GM21825 (cell line): ENCODE data around the gene FBXL17.

Source experiments
- ATAC-seq: cut with Tn5 transposase; IDR thresholded peaks from one replicate; pipeline ENCODE4 v1.9.1; 2021; ENCODE audit warnings: mild to moderate bottlenecking, moderate library complexity; ENCODE audit not compliant: unreplicated experiment

Gene FBXL17

DNA sequence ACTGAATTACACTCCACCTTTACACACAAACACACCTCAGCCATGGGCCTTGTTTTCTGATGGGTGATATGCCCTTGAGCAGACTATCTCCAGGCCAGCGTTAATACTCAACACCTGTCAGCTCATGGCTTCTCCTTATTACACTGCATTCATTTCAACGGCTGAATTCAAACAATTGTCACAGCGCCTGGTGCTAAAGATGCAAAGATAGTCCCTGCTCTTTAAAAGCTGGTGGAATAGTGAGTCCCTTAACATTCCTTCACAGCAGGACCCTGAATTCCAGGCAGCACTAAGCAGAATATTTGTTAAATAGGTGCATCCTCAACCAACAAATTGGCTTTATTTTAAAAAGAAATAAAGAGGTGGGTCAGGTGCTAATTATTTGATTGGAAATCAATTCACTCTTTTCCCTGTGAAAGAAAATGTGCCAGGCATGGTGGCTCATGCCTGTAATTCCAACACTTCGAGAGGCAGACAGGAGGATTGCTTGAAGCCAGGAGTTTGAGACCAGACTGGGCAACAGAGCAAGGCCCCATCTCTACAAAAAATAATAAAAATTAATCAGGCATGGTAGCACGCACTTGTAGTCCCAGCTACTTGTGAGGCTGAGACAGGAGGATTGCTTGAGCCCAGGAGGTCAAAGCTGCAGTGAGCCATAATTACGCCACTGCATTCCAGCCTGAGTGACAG lies 555.4 kb downstream of the FBXL17 start:
- no peak for ATAC-seq

DNA sequence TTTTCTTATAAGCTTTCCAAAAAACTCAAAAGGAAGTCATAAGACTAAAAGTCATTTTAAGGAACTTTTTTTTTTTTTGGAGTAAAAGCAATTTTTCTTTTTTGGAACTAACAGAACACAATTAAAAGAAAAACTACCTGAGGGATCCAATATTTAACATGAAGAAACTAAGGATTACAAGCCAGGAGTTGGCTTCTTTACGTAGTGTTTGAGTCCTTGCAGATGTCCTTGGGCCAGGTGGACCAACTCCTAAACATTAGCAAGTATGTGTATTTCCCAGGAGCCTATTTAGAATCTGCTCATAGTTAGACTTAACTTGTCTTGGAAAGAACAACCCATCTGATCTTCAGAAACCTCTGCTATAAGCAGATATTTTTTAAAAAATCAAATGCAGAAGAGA lies 557.1 kb downstream of the FBXL17 start:
- ATAC-seq = no peak

DNA sequence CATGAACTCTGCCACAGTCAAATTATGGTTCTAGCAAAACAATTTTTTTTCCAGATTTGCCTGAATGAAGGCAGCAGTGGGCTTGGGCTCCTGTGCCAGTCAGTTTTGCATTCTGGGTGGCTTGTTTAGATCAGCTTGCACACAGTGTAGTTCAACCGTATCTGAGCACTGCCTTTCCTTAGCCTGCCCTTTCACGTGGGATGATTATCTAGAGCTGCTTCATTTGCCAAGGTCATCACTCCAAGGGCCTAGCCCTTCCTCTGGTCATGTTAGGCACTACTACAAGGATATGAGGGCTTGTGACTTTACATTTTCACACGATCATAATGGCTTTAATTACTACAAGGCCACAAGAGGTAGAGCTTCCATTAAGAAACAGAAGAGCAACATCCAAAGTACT lies 560.6 kb downstream of the FBXL17 start:
- no peak for ATAC-seq

DNA sequence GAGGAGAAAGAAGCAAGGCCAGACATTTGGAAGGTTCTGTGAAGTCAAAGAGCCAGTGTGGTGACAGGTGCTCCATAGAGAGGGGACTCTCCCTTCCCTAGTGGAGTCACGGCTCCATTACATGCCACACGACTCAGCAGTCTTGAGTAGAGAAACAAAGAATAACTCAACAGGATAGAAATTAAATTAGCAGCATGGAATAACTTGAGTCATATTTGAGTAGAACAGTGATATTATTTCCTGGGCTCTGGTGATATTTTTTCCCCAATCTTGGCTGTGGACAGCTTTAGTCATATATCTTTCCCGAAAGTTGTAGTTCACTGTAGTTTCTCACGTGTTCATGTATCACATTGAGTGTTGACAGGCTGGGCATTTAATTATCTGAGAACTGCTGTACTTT lies 561.5 kb downstream of the FBXL17 start:
- no peak for ATAC-seq

DNA sequence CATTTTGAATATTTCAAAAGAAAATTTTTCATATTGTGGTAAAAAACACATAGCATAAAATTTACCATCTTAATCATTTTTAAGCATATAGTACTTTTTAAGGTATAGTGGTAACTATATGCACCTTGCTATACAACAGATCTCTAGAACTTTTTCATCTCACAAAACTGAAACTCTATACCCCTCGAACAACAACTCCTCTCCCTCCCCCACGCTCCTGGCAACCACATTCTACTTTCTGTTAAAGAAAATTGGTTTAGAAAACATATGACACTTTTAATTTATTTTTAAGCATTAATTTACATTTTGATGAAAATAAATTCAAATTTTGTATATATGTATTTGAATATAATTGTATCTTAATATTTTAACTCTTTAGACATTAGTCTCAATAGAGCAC lies 563.9 kb downstream of the FBXL17 start:
- ATAC-seq = no peak

DNA sequence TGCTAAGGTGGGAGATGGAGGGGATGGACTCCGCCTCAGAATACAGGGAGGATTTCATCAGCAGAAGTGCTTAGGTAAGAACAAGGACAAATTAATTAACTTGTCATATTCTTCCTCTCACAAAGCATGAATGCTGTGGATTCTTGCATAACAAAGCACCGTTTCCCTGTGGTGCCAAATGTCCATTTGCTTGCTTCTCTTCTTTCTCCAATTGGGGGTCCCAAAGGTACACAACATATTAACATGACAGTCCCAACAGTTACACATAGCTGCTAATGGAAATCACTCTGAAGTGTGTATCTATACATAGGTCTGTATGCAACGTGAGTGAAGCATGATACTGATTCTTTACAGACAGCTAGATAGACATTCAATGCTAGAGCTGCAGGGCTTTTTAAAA lies 564.5 kb downstream of the FBXL17 start:
- no peak for ATAC-seq

DNA sequence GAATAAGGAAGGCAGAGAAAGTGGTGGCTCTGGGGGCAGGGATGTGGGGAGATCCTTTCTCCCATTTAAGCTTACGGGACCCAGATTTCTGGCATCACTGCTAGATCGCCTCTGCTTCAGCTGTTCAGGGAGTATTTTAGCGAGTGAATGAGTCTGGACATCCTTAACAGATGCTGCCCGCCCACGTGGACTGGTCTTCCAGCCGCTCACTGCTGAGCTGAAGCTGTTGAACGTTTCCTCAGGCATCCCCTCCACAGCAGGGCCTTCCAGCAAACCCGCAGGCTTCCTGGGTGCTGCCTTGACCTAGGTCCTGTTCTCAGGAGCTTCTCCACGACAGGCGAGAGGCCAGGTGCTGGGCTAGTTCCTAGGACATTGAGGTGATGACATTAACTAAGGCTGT lies 566.8 kb downstream of the FBXL17 start:
- ATAC-seq = no peak

DNA sequence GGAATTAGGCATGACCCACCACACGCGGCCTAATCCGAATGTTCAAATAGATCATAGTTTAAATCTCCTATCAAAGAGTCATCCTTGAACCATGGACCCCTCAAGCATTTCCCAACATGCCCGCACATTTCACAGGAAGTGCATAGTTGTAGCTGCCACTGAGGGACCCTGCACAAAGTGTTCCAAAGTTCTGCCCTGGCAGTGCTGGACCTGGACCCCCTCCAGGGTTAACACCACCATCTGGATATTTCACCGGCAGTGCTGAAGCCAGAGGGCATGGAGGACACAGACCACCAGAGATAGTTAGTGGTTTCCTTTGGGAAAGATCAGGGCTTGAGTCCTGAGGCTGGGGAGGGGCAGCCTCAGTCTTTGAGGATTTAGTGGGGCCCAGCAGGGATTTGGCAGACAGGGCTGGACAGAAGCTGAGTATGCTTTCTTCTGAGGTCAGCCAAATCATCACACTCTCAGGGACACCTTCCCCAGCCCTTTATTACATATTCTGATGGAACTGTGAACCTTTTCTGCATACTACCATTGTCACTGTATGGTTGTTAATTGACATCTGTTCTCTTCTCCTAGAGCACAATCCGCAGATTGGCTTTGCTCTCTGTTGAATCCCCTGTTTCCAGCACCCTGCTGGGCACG lies 567.6 kb downstream of the FBXL17 start:
- ATAC-seq = no peak

DNA sequence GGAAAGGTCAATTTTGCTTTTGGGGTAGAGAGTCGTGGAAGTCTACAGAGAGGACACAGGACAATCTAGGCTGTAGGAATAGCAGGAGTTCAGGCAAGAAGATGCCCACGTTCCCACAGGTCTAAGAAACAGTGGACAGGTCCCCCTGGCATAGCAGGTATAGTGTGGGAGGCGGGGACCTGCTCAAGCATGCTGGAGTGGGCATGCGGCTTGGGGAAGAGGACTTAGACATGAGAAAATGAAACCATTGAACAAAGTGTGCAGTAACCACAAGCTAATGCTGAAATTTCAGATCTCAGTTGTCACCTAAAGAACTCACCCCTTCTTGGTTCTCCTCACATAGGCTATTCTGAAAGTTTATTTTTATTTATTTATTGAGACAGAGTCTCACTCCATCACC lies 568.3 kb downstream of the FBXL17 start:
- peak; percentile 80 for ATAC-seq

DNA sequence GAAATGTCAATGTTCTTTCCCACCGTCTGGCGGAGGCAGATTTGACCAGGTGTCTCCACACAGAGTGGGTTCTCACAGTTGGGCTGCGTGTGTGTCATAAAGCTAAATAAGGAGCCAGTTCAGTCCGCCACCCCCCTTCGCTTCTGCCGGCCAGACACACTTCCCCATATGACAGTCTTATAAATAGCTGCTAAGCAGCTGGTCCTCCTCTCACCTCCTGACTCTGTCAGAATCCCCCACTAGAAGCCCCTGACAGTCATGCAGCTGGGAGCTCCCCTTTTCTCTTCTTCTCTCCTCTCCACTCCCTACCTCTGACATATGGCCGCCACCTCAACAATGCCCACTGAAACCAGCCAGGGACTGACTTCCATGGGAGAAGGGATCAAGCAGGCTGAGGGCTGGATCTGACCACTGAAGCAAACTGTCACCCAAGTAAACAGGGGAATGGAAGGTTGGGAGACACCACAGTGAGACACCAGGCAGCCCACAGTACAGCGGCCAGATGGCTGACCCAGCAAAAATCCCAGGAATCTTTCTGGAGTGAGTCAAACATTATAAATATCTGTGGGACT lies 569.2 kb downstream of the FBXL17 start:
- peak; percentile 74 for ATAC-seq

DNA sequence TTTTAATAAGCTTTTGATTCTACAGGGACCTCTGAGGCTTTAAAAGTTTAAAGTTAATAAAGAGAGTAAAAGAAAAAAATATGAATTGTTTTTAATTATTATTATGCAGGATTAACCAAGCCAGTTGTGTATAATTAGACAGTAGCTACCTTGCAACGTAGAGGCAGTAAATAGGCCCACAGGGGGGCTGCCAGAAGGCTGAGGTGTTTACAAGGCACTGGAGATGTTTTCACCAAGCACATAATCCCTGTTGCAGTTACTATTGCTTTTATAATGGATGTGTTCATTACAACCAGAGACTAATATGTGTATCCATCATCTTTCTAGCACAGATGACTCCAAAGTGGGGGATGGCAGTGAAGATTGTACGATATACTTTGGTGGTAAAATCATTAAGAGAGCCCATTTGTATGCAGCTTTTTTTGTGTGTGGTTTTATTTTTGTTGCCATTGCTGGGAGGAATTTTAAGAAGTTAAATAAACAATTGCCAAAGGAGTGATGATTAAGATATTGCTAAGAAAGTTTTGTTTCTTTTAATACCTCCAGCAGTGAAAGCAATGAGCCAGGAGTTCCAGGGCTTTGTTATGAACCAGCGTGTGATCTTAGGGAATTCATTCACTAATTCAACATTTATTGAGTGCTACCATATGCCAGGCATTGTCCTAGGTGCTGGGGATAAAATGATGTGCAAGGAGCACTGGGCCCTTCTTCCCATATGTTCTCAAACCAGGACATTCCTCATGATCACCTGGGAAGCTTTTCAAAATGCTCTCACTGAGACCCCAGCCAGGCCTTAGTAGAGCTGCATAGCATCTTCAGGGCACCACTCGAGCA lies 572.5 kb downstream of the FBXL17 start:
- ATAC-seq = no peak
